Pancreas (tissue), 10 donors: ENCODE measurements around the gene BOLA1. TPM values are rescaled to one million over a fixed set of nuclear protein-coding genes. Genes with fewer than 3 reads are reported as not detected.

Source experiments
- ATAC-seq, 4 donors: fragments of 200-7000 bp; cut with Tn5 transposase; one replicate each; pipeline versions ENCODE4 v1.8.0 to v1.9.1; 2020; ENCODE audit warnings: mild to moderate bottlenecking in 4 of 4, moderate library complexity in 4 of 4
- DNase-seq, 6 donors: peaks; one replicate each; pipeline ENCODE4 v3.0.0-alpha.2; 2020
- FAIRE-seq: peaks from 2 replicates; lab custom pipeline; 2012; peaks lifted over from hg19 to GRCh38; lab: Jason Lieb, UNC
- H3K27ac ChIP-seq, 4 donors: fragments of 200-600 bp; sonication (generic); 1 replicate in 3 of 4; 2 replicates in 1 of 4; pipeline versions ENCODE4 v1.5.0 to v1.8.0; 2020
- H3K27me3 ChIP-seq, 4 donors: fragments of 200-600 bp; one replicate each; pipeline ENCODE4 v1.8.0; 2021
- H3K36me3 ChIP-seq, 3 donors: fragments of 200-600 bp; sonication (generic) in 1 of 3; one replicate each; pipeline versions ENCODE4 v1.5.0 to v1.8.0; 2020 to 2021
- H3K4me1 ChIP-seq, 3 donors: fragments of 200-600 bp; one replicate each; pipeline ENCODE4 v1.8.0; 2021
- H3K4me3 ChIP-seq, 4 donors: fragments of 200-600 bp; sonication (generic) in 2 of 4; one replicate each; pipeline versions ENCODE4 v1.5.0 to v1.8.0; 2020 to 2021
- H3K9me3 ChIP-seq, 4 donors: fragments of 200-600 bp; one replicate each; pipeline ENCODE4 v1.8.0; 2021
- WGBS, 2 donors: extraction: QIAGEN DNeasy Blood & Tissue Kit; methylation state at CpG; one replicate each; pipeline ENCODE4 v1.1.7; 2013; 5-methylcytosine and 5-hydroxymethylcytosine counted together
- intact Hi-C, 3 donors: fragments of 100-400 bp; cut with DNase I; formaldehyde crosslinking; loops; one replicate each; pipeline versions ENCODE4 v1.11.1 to v1.14.2; 2022
- polyA plus RNA-seq, 2 donors: library from polyadenylated mRNA; stranded (reverse); fragments of 200-250 nt; gene quantifications; one replicate each; pipeline ENCODE4 v1.2.3, GENCODE V29; 2013
- total RNA-seq, 6 donors: library from RNA; stranded (reverse); fragmentation: NEBNext Ultra II Directional in 4 of 6; extraction: Animal tissue kit (Norgen Biotek cat#: 25700) in 4 of 6; gene quantifications; one replicate each; pipeline versions ENCODE4 v1.2.1 to v1.2.4, GENCODE V29; 2021 to 2023
- TF ChIP-seq, protein P1 (sequence below), 4 donors: fragments of 200-600 bp; sonication (generic) in 3 of 4; IDR thresholded peaks; one replicate each; pipeline versions ENCODE4 v1.5.0 to v1.8.0; 2021; ENCODE audit warnings: antibody characterized with exemption in 4 of 4
- donor health status: healthy with polysubstance abuse.
- donor health status: DM: no; HTN: no; CAD: no; lungs with moderate emphysema.
- donor health status: DM: no; HTN: no; CAD: no.
- donor health status: control.
- donor health status: control.
- donor health status: Bipolar disorder and iron deficiency.
- donor health status: DM: yes; HTN: yes; CAD: no.
- donor health status: DM: no; HTN: no; CAD: no.
- donor health status: DM: no; HTN: no; CAD: no.
- donor health status: DM: yes; HTN: yes; CAD: no.

Gene BOLA1
- total and polyA plus RNA-seq, 8 donors = 7.0 to 24.1 (median 8.7) TPM

DNA sequence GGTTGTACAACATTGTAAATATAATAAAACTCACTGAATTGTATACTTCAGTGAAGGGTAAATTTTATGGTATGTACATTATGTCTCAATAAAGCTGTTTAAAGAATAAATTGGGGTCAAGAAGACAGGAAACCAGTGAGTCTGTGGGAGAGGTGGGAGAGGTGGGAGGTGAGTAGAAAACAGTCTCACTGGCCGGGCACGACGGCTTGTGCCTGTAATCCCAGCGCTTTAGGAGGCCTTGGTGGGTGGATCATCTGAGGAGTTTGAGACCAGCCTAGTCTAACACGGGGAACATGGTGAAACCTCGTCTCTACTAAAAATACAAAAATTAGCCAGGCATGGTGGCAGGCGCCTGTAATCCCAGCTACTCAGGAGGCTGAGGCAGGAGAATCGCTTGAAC lies 33.1 kb downstream of the BOLA1 start:
- Histone ChIP-seq H3K4me1 (peaks cover under 1 to 11% (median 7%) of the 10 kb centered on the region in 3 donors), H3K27me3 (no peaks in the 10 kb centered on the region), H3K36me3 (no peaks in the 10 kb centered on the region), H3K27ac (no peak overlapping the region), H3K9me3 (no peaks in the 10 kb centered on the region), H3K4me3 (no peak overlapping the region)
- DNase-seq (no peak), ATAC-seq (no peak), FAIRE-seq (no peak)
- 87% methylated on average over 8 of the region's 8 CpGs for WGBS, 2 donors
- TF ChIP-seq, protein P1, sequence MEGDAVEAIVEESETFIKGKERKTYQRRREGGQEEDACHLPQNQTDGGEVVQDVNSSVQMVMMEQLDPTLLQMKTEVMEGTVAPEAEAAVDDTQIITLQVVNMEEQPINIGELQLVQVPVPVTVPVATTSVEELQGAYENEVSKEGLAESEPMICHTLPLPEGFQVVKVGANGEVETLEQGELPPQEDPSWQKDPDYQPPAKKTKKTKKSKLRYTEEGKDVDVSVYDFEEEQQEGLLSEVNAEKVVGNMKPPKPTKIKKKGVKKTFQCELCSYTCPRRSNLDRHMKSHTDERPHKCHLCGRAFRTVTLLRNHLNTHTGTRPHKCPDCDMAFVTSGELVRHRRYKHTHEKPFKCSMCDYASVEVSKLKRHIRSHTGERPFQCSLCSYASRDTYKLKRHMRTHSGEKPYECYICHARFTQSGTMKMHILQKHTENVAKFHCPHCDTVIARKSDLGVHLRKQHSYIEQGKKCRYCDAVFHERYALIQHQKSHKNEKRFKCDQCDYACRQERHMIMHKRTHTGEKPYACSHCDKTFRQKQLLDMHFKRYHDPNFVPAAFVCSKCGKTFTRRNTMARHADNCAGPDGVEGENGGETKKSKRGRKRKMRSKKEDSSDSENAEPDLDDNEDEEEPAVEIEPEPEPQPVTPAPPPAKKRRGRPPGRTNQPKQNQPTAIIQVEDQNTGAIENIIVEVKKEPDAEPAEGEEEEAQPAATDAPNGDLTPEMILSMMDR (IDR thresholded peaks at IDR 0.05) = no peak
- intact Hi-C loops = no loop called here

DNA sequence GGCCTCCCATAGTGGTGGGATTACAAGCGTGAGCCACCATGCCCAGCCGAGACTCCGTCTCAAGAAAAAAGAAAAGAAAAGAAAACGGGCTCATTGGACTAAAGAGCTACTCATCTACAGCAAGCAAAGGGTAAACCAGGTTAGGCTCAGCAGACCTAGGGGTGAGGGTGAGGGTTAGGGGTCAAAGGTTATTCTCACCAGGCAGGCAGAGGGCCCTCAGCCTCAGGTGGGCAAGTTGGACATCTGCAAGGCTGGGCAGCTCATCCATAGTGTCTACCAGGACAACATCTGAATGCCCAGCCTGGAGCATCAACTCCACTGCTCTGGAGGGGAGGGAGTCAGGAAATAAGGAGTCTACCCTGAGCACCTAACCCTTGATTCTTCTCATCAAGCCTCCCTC lies 33.8 kb downstream of the BOLA1 start:
- Histone ChIP-seq H3K36me3 (no peaks in the 10 kb centered on the region), H3K27me3 (no peaks in the 10 kb centered on the region), H3K4me1 (peaks cover 6 to 19% (median 14%) of the 10 kb centered on the region in 3 donors), H3K9me3 (no peaks in the 10 kb centered on the region), H3K27ac (no peak overlapping the region), H3K4me3 (no peak overlapping the region)
- DNase-seq (no peak), ATAC-seq (no peak), FAIRE-seq (no peak)
- 82 to 89% methylated on average over 4 of the region's 4 CpGs for whole genome bisulfite sequencing, 2 donors
- TF ChIP-seq, protein P1 (IDR thresholded peaks at IDR 0.05) = no peak
- intact Hi-C loops = no loop called here

DNA sequence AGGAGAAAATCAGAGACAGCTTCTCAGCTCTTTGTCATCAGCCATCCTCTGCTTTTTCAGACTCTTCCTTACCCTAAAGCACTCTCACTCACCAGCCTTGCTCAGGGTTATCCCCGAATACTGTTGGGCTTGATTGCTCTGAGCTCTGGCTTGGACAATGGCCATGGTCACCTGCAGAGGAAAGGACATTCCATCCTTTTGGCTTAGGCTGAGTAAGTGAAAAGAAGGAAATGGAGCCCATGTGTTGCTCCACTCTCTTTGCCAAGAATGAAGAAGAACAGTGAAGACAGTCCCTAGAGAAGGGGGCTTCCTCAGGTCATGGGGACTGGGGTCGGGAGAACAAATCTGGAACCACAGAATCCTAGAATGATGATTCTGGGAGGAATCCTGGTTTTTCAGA lies 35.0 kb downstream of the BOLA1 start:
- H3K36me3 ChIP-seq = no peaks in the 10 kb centered on the region
- no peaks in the 10 kb centered on the region for H3K27me3 ChIP-seq
- DNase-seq = no peak
- no peak overlapping the region for H3K4me3 ChIP-seq
- FAIRE-seq = no peak
- no peak overlapping the region for H3K27ac ChIP-seq
- TF ChIP-seq, protein P1 (IDR thresholded peaks at IDR 0.05) = no peak
- WGBS, 2 donors = 56 to 61% methylated on average over 2 of the region's 2 CpGs
- intact Hi-C loops = no loop called here
- peaks cover 6 to 19% (median 11%) of the 10 kb centered on the region in 3 donors for H3K4me1 ChIP-seq
- no peak for ATAC-seq
- H3K9me3 ChIP-seq = no peaks in the 10 kb centered on the region

DNA sequence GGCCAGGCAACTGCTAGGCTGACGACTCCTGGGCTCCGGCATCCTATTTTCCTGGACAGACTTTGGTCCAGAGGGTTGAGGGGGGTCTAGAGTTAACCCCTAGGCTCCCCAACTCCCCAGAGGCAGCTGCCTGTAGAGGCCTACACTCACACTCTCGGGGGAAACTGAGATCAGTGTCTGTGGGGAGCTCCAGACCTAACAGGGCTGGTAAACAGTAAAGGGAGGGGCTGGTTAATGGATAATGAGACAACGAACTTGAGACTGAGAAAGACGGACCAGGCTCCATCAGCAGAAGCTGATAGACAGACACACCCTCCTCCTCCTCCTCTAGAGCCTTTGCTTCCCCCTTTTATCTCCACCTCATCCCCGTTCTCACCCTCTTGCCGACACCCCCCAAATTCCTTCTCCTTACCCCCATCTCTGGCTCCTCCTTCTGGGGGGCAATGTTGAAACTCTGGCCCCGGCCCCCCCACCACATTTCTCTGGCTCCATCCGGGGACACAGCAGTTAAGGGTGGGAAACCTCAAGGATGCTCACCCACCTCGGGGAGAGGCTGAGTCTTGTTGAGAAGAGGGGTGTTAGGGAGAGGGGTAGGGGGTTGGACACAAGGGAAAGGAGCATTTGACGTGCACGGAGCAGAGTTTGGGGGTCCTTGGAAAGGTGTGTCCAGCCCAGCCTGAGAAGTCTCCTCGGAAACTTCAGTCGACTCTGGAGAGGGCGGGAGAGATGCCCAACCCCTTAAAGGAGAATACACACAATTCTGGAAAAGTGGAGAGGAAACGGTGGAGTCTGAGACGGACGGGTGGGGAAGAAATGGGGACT lies 37.0 kb downstream of the BOLA1 start, which contains the start of gene MTMR11:
TSS of gene MTMR11 (minus strand) at position 710 of the 822 bp plus-strand sequence. CDS start at position 478, 232 bp downstream.
- Histone ChIP-seq H3K4me3 (peak within 1 kb of the TSS in 2 of 4 donors; percentile 29 to 31), H3K27ac (peak within 1 kb of the TSS in 2 of 4 donors; percentile 87 to 93), H3K9me3 (no peaks in the 10 kb centered on the region), H3K36me3 (no peaks in the 10 kb centered on the region), H3K4me1 (peaks cover 6 to 25% (median 17%) of the 10 kb centered on the region in 3 donors), H3K27me3 (no peaks in the 10 kb centered on the region)
- WGBS, 2 donors = 12 to 14% methylated on average over 17 to 18 of the region's 18 CpGs
- intact Hi-C loops = no loop called here
- TF ChIP-seq, protein P1 (IDR thresholded peaks at IDR 0.05) = no peak
- FAIRE-seq (no peak), DNase-seq (peak in 1 of 6 donors; percentile 42), ATAC-seq (peak; percentile 37 to 57 (median 48))
